ENCODE data around the gene SDR42E2. TPM values are rescaled to one million over a fixed set of nuclear protein-coding genes. Genes with fewer than 3 reads are reported as not detected.

Gene SDR42E2
- total RNA-seq, 2 experiments from 2014 or later: 0.15 TPM; not detected in 1

DNA sequence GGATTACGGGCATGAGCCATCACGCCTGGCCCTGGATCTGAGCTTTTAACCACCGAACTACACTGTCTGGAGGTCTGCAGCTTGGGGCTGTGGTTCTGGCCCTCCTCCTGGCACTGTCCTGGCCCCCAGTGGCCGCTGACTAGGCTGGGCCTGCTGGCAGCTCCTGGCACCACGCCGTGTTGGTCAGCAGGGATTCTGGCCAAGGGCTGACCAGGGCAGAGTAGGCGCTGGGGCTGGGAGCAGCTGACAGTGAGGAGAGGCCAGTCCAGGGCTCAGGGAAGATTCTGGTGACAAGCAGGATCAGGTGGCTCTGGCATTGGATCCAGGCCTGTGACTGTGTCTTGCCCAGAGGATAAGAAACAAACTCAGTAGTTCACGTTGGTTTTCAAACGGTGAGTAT is 58.4 kb downstream of the SDR42E2 start:
- intact Hi-C loops (cut with micrococcal nuclease): no loop called here
- Mint-ChIP-seq H3K36me3 (ENCODE audit: low read depth) (peaks cover 5% of the 10 kb centered on the region), H3K9me3 (no peaks in the 10 kb centered on the region), H3K4me3 (no peak overlapping the region), H3K27me3 (ENCODE audit: low read depth) (no peaks in the 10 kb centered on the region), H3K27ac (no peak overlapping the region), H3K4me1 (ENCODE audit: low read depth) (peaks cover 10% of the 10 kb centered on the region)
- CTCF ChIA-PET: no interaction called here
- DNase-seq: no peak

- H3K9me3 Mint-ChIP-seq: no peaks in the 10 kb centered on the region
- no peak overlapping the region for H3K4me3 Mint-ChIP-seq
- H3K27ac Mint-ChIP-seq: no peak overlapping the region
- H3K36me3 Mint-ChIP-seq (ENCODE audit: low read depth): peaks cover 6% of the 10 kb centered on the region
- CTCF ChIA-PET: interaction anchor here (0.6 kb wide), 1 partner anchor 26 kb away, joined by 3 read pairs; no protein-coding TSS in a partner anchor
- no peaks in the 10 kb centered on the region for H3K27me3 Mint-ChIP-seq (ENCODE audit: low read depth)
- peaks cover 10% of the 10 kb centered on the region for H3K4me1 Mint-ChIP-seq (ENCODE audit: low read depth)
- intact Hi-C loops (cut with micrococcal nuclease): no loop called here
- DNase-seq: no peak
These were observed 59.7 kb downstream of the SDR42E2 start for GRCh38 chr16:22222006-22222405.

DNA sequence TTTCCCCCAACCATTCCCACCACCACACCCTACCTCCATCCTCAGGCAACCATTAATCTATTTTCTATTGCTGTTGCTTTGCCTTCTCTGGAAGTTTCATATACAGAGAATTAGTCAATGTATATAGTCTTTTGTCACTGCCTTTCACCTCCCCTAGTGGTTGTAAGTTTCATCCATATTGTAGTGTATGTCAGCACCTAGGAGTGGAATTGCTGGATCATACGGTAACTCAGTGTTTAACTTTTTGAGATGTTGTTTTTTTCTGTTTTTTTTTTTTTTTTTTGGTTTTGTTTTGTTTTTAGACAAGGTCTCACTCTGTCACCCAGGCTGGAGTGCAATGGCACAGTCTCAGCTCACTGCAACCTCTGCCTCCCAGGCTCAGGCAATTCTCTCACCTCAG is 60.7 kb downstream of the SDR42E2 start:
- H3K27ac Mint-ChIP-seq: no peak overlapping the region
- no peak overlapping the region for H3K4me3 Mint-ChIP-seq
- no peaks in the 10 kb centered on the region for H3K9me3 Mint-ChIP-seq
- intact Hi-C loops (cut with micrococcal nuclease): no loop called here
- H3K36me3 Mint-ChIP-seq (ENCODE audit: low read depth): peaks cover 9% of the 10 kb centered on the region
- DNase-seq: no peak
- CTCF ChIA-PET: no interaction called here
- H3K4me1 Mint-ChIP-seq (ENCODE audit: low read depth): peaks cover 6% of the 10 kb centered on the region
- H3K27me3 Mint-ChIP-seq (ENCODE audit: low read depth): no peaks in the 10 kb centered on the region

DNA sequence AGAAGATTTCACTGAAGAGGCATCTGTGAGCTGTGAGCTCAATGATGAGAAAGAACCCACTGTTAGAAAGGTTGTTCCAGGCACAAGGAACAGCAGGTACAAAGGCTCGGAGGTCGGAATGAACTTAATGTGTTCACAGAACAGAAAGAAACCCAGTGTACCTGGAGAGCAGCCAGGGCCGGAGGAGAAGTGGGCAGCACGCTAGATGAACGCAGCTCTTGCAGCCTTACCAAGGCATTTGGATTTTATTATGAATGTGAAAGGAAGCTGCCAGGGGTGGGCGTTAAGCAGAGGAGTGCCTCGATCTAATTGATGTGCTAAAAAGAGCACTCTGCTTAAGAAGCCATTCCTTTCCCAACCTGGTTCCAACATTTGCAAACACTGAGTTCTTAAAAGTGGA is 62.8 kb downstream of the SDR42E2 start:
- H3K4me1 Mint-ChIP-seq (ENCODE audit: low read depth): peaks cover 6% of the 10 kb centered on the region
- H3K4me3 Mint-ChIP-seq: no peak overlapping the region
- DNase-seq: no peak
- peaks cover 14% of the 10 kb centered on the region for H3K36me3 Mint-ChIP-seq (ENCODE audit: low read depth)
- intact Hi-C loops (cut with micrococcal nuclease): no loop called here
- H3K9me3 Mint-ChIP-seq: no peaks in the 10 kb centered on the region
- H3K27ac Mint-ChIP-seq: peak overlapping the region; percentile 59
- no peaks in the 10 kb centered on the region for H3K27me3 Mint-ChIP-seq (ENCODE audit: low read depth)
- CTCF ChIA-PET: no interaction called here

DNA sequence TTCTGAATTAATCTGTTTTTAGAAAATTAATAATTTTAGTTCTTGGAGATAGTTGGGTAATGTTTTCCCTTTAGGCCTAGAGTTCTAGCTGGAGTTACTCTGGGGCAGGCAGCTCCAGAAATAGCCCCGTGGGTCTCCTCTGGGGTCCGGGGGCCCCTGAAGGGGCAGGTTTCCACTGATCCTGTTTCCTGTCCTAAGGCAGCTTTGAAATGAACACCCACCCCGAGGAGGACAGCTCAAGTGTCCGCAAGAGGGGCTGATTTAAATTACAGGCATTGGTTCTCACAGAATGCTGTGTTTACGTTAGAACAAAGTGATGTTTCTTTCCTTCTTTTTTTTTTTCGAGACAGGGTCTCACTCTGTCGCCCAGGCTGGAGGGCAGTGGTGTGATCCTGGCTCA is 67.6 kb downstream of the SDR42E2 start:
- no peak overlapping the region for H3K4me3 Mint-ChIP-seq
- DNase-seq: no peak
- no peak overlapping the region for H3K27ac Mint-ChIP-seq
- intact Hi-C loops (cut with micrococcal nuclease): no loop called here
- CTCF ChIA-PET: no interaction called here
- H3K36me3 Mint-ChIP-seq (ENCODE audit: low read depth): peaks cover 22% of the 10 kb centered on the region
- H3K4me1 Mint-ChIP-seq (ENCODE audit: low read depth): peaks cover 8% of the 10 kb centered on the region
- H3K9me3 Mint-ChIP-seq: no peaks in the 10 kb centered on the region
- H3K27me3 Mint-ChIP-seq (ENCODE audit: low read depth): no peaks in the 10 kb centered on the region

DNA sequence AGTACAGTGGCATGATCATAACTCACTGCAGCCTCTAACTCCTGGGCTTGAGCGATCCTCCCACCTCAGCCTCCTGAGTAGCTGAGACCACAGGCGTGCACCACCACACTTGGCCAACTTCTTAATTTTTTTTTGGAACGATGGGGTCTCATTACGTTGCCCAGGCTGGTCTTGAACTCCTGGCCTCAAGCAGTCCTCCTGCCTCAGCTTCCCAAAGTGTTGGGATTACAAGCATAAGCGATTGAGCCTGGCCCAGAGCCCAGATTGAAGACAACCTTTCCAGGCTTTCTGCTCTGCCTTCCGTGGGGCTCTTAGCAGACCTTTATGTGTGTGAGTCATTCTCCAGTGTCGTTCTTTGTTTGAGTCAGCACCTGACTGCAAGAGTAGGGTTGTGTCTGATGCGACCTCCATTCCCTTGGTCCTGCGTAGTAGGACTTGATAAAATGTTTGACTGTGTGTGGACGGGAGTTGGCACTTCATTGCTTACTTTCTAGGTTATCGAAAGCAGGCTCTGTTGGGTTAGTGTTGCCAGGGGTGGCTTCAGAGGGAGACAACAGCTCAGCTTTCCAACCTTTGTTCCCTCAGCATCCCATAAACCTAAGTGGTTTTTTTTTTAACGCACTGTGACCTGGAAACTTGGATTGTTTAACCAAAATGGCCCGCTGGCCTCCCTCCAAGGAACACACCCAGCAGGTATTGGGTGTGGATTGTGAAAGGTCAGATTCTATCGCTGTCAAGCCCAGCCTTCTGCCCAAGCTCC is 70.2 kb downstream of the SDR42E2 start:
- Mint-ChIP-seq H3K9me3 (no peaks in the 10 kb centered on the region), H3K36me3 (ENCODE audit: low read depth) (peaks cover 21% of the 10 kb centered on the region), H3K4me3 (no peak overlapping the region), H3K4me1 (ENCODE audit: low read depth) (peaks cover 8% of the 10 kb centered on the region), H3K27ac (no peak overlapping the region), H3K27me3 (ENCODE audit: low read depth) (no peaks in the 10 kb centered on the region)
- CTCF ChIA-PET: interaction anchor here (0.7 kb wide), 1 partner anchor 20 kb away, joined by 4 read pairs; no protein-coding TSS in a partner anchor
- intact Hi-C loops (cut with micrococcal nuclease): loop anchor here (1.0 kb wide), 2 partner anchors 26 to 40 kb away; partner anchors contain the start of gene EEF2K
- peak; percentile 66 for DNase-seq

DNA sequence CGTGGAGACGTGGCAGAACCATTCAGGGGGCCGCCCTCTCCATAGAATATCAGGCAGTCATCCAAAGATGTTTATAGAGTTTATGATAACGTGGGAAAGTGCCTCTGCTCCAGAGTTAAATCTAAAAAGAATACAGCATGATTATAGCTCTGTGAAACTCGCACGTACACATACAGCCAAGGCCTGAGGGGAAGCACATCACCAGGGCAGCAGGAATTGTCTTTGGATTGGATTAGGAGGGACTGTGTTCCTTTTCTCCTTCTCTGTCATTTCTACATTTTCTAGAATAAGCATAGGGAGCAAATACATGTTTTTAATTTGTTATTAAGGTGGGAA is 70.7 kb downstream of the SDR42E2 start:
- intact Hi-C loops (cut with micrococcal nuclease): no loop called here

DNA sequence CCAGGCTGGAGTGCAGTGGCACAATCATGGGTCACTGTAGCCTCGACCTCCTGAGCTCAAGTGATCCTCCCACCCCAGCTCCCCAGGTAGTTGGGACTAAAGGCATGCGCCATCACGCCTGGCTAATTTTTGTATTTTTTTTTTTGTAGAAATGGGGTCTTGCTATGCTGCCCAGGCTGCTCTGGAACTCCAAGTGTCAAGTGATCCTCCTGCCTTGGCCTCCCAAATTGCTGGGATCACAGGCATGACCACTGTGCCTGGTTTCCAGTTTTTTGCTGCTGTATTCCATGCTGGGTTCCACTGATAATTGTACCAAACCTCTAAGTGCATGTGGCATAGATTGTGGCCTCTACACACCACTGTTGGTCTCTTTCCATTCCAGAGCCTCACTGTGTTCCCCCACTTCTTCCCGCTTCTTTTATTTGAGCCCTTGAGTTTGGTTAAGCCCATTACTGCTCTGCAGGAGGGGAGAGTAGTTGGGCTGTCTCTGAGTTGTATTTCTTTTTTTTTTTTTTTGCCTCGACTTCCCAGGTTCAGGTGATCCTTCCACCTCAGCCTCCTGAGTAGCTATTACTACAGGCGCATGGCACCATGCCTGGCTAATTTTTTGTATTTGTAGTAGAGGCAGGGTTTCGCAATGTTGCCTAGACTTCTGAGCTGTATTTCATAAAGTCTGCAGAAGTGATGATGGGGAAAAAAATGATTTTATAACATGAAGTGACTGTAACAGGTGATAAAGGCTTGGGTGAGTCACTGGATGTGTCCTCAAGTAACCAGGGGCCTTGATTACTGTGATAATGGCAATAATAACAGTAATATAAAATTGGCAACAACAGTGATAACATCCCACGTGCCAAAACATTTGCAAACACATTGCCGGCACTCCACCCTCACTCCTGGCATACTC is 73.8 kb downstream of the SDR42E2 start:
- H3K36me3 Mint-ChIP-seq (ENCODE audit: low read depth): peaks cover 17% of the 10 kb centered on the region
- no peaks in the 10 kb centered on the region for H3K9me3 Mint-ChIP-seq
- no peak for DNase-seq
- no peaks in the 10 kb centered on the region for H3K27me3 Mint-ChIP-seq (ENCODE audit: low read depth)
- no peak overlapping the region for H3K4me3 Mint-ChIP-seq
- intact Hi-C loops (cut with micrococcal nuclease): no loop called here
- CTCF ChIA-PET: no interaction called here
- peaks cover 33% of the 10 kb centered on the region for H3K4me1 Mint-ChIP-seq (ENCODE audit: low read depth)
- no peak overlapping the region for H3K27ac Mint-ChIP-seq

More for the DNA sequence above, 70.7 kb downstream of the SDR42E2 start:
- DNase-seq: no peak
- H3K36me3 Mint-ChIP-seq (ENCODE audit: low read depth): peaks cover 19% of the 10 kb centered on the region
- CTCF ChIA-PET: no interaction called here
- H3K4me3 Mint-ChIP-seq: no peak overlapping the region
- no peaks in the 10 kb centered on the region for H3K9me3 Mint-ChIP-seq
- H3K27me3 Mint-ChIP-seq (ENCODE audit: low read depth): no peaks in the 10 kb centered on the region
- peaks cover 8% of the 10 kb centered on the region for H3K4me1 Mint-ChIP-seq (ENCODE audit: low read depth)
- H3K27ac Mint-ChIP-seq: no peak overlapping the region

DNA sequence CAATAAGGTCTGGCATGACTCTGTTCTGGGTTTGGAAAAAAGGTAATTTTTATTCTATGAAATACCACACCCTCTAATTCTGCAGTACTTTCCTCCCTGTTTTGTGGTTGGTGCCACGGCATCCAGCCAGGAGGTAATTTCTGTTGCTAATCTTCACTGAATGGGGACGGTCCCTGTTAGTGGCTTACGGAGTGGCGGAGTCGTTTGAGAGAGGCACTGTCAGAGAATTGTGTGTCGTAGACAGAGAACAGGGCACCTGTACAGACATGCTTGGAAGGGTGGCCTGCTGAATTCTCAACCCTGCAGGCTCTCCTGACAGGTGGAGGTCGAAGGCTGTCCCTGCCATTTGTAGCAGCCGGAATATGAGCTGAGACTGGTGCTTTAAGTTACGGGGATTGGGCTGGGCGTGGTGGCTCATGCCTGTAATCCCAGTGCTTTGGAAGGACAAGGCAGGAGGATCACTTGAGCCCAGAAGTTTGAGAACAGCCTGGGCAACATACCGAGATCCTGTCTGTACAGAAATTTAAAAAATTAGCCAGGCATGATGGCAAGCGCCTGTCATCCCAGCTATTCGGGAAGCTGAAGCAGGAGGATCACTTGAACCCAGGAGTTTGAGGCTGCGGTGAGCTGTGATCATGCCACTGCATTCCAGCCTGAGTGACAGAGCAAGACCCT is 77.0 kb downstream of the SDR42E2 start:
- CTCF ChIA-PET: interaction anchor here (0.6 kb wide), 2 partner anchors 99 to 1272 kb away, joined by 3 read pairs; no protein-coding TSS in a partner anchor
- H3K27me3 Mint-ChIP-seq (ENCODE audit: low read depth): no peaks in the 10 kb centered on the region
- intact Hi-C loops (cut with micrococcal nuclease): no loop called here
- no peak overlapping the region for H3K4me3 Mint-ChIP-seq
- H3K36me3 Mint-ChIP-seq (ENCODE audit: low read depth): peaks cover 12% of the 10 kb centered on the region
- H3K27ac Mint-ChIP-seq: no peak overlapping the region
- peak; percentile 42 for DNase-seq
- no peaks in the 10 kb centered on the region for H3K9me3 Mint-ChIP-seq
- H3K4me1 Mint-ChIP-seq (ENCODE audit: low read depth): peaks cover 28% of the 10 kb centered on the region

DNA sequence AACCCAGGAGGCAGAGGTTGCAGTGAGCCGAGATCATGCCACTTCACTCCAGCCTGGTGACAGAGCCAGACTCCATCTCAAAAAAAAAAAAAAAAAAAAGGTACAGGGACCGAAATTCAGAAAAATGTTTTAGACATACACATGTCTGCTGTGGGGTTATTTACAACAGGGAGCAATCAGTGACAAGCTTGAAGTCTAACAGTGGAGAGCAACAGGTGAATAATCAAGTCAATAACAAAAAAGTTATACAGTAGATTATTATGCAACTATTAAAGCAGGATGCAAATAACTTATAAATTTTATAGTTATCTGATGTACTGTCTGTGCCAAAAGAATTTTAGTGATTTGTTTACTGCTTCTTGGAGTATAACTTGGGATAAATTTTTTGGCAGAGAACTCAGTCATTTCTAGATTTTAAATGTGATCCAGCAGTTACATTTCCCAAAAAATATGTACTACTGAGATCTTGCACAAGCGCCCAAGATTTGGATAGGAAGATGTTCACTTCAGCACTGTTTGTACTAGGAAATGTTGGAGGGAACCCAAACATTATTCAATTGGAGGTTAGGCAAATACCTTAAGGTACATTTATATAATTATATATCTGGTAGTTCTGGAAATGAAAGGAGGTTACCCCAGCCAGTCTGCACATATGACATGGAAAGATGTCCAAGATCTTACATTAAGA is 77.9 kb downstream of the SDR42E2 start:
- Mint-ChIP-seq H3K27ac (peak overlapping the region; percentile 36), H3K4me3 (no peak overlapping the region), H3K27me3 (ENCODE audit: low read depth) (no peaks in the 10 kb centered on the region), H3K36me3 (ENCODE audit: low read depth) (peaks cover 10% of the 10 kb centered on the region), H3K4me1 (ENCODE audit: low read depth) (peaks cover 28% of the 10 kb centered on the region), H3K9me3 (no peaks in the 10 kb centered on the region)
- intact Hi-C loops (cut with micrococcal nuclease): loop anchor here (2.0 kb wide), 1 partner anchor 57 kb away; the partner anchor contains the start of gene POLR3E
- no peak for DNase-seq
- CTCF ChIA-PET: interaction anchor here (0.6 to 1.3 kb wide), 2 partner anchors 36 to 1273 kb away, joined by 3 read pairs; no protein-coding TSS in a partner anchor
